Keratinocyte (primary cell): ENCODE data around the gene PIGX.
"Not testable (repeated sequence)": the region's sequence is repeated elsewhere in the genome, so short reads cannot be mapped to it uniquely, and the experiment has no call there.

ENCODE experiments used
- CTCF ChIP-seq, 3 experiments: IDR thresholded peaks in 1 of 3; conservative IDR thresholded peaks in 1 of 3; optimal IDR thresholded peaks in 1 of 3; 2 replicates in 2 of 3; 3 replicates in 1 of 3; pipeline versions ENCODE3 to v1.5.1; 2011; ENCODE audit warnings: low read length in 3 of 3, mild to moderate bottlenecking in 3 of 3, moderate library complexity in 2 of 3, control low read depth in 1 of 3, inconsistent platforms in 1 of 3; ENCODE audit not compliant: insufficient read depth in 2 of 3; ENCODE audit errors: extremely low read depth in 1 of 3
- EZH2 ChIP-seq: IDR thresholded peaks from one replicate; pipeline ENCODE4 v1.6.1; 2012; ENCODE audit warnings: inconsistent platforms, mild to moderate bottlenecking, low read length, moderate library complexity

GRCh38 chr3:196717162-196717561, 5.0 kb downstream of the PIGX start:
- TF ChIP-seq CTCF (optimal IDR thresholded peaks at IDR 0.05 in 1 of 3, IDR thresholded peaks at IDR 0.05 in 1 of 3, conservative IDR thresholded peaks at IDR 0.05 in 1 of 3; ENCODE audit: extremely low read depth in 1 of 3, insufficient read depth in 2 of 3, low read length in 3 of 3); EZH2: not testable (repeated sequence)
